ENCODE measurements around the gene TPM4.
A peak's percentile ranks its signal among the peaks of the same experiment; 100 is the strongest.

Gene TPM4

DNA sequence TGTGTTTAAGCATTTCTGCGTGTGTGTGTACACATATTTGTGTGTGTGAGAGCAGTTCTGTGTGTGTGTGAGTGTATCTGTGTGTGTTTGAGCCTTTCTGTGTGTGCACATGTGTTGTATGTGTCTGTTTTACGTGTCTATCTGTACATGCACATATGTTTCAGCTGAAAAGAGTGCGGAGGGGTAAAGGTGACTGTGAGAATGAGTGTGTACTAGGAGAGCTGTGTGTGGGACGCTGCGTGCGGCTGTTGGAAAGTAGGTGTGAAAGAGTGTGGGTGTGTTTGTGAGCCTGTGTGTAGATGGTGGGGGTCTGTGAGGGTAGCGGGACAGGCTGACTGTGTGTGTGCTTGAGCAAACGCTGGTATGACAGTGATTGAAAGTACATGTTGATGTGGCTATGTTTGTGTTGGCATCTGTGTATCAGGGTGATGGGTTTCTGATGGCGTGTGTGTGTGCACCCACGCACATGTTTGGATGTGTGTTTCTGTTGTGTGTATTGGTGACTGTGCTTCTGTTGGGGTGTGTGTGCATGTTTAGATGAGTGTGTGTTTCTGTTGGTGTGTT, 7.5 kb upstream of the TPM4 start:
- Histone ChIP-seq H3K36me3 (ENCODE audit: control insufficient read depth, insufficient read depth, low read length) (peaks cover 5% of the 10 kb centered on the region), H3K27ac (ENCODE audit: low read depth, low read length) (peak overlapping the region; percentile 99), H3K27me3 (ENCODE audit: control insufficient read depth, insufficient read depth, low read length) (no peaks in the 10 kb centered on the region), H3K4me1 (ENCODE audit: control insufficient read depth, insufficient read depth, low read length) (peaks cover 19% of the 10 kb centered on the region), H3K9ac (ENCODE audit: low read length) (peak overlapping the region; percentile 95), H3K4me3 (ENCODE audit: low read length) (peak overlapping the region; percentile 72)

DNA sequence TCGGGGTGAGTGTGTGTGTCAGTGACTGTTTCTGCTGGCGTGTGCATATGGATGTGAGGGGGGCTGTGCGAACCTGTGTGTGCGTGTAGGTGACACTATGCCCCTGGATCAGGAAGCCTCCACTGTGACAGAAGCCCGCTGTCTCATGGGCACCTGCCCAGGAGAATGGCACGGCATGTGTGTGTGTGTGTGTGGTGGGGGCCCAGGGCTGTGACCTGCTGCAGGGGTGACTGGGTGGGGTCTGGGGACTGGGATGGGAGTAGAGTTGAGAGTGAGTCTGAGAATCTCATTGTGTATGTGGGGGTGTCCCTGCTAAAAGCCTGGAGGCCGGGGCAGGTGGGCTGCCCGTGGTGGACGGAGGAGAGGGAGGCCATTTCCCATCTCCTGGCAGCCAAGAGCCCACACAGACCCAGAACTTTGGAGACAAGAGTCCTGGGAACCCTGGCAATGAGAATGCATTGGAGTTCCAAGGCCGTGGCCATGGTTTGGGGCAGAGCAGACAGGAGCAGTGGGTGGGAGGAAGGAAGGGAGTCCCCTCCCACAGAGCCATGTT, 6.4 kb upstream of the TPM4 start:
- Histone ChIP-seq H3K4me1 (ENCODE audit: control insufficient read depth, insufficient read depth, low read length) (peaks cover 20% of the 10 kb centered on the region), H3K9ac (ENCODE audit: low read length) (peak overlapping the region; percentile 38), H3K4me3 (ENCODE audit: low read length) (peak overlapping the region; percentile 72), H3K36me3 (ENCODE audit: control insufficient read depth, insufficient read depth, low read length) (peaks cover 5% of the 10 kb centered on the region), H3K27me3 (ENCODE audit: control insufficient read depth, insufficient read depth, low read length) (no peaks in the 10 kb centered on the region), H3K27ac (ENCODE audit: low read depth, low read length) (peak overlapping the region; percentile 99)

DNA sequence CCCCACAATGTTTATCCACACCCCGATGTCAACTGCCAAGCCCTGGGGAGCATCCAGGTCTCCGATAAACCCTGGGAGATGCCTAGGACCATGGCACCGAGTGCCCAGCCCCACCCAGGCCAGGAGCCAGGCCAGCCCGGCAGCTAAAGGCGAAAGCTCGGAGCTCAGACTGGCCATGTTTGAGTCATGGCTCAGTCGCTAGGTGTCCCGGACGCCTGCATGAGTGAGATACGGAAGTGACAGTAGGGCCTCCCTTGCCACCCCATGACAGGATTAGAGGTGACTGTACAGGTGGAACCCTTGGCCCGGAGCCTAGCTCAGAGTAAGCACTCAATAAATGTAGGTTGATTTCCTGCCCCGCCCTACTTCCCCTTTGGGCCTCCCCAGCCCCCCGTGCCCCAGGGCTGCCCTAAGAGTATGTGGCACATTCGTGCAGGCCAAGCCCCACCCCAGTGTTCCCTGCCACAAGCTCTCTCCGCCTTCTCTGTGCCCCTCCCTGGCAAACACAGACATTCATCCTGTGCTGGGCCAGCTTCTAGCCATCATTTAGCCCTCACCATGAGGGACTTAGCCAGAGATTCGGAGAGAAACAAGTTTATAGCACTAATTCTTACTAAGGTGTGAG, 5.8 kb upstream of the TPM4 start:
- H3K4me1 ChIP-seq (ENCODE audit: control insufficient read depth, insufficient read depth, low read length): peaks cover 22% of the 10 kb centered on the region
- H3K27me3 ChIP-seq (ENCODE audit: control insufficient read depth, insufficient read depth, low read length): no peaks in the 10 kb centered on the region
- H3K9ac ChIP-seq (ENCODE audit: low read length): peak overlapping the region; percentile 29
- peaks cover 5% of the 10 kb centered on the region for H3K36me3 ChIP-seq (ENCODE audit: control insufficient read depth, insufficient read depth, low read length)
- H3K4me3 ChIP-seq (ENCODE audit: low read length): peak overlapping the region; percentile 72
- H3K27ac ChIP-seq (ENCODE audit: low read depth, low read length): peak overlapping the region; percentile 99

DNA sequence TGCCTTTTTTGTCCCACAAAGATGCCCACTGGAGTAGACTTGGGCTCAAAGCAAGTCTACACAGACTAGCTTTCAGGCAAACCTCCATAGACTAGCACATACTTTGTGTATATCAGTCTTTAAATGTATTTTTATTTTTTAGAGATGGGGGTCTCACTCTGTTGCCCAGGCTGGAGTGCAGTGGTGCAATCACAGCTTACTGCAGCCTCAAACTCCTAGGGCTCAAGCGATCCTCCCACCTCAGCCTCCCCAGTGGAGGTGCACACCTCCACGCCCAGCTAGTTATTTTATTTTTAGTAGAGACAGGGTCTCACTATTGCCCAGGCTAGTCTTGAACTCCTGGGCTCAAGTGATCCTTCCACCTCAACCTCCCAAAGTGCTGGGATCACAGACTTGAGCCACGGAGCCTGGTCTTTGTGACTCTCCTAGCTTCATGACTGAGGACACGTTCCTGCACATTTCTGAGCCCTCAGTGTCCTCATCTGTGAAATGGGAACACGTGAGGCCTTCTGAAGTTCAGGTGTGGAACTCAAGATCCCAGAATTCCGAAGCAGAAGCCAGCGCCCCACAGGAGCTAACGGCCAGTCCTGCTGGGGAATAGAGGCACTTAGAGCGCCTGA, 5.1 kb upstream of the TPM4 start:
- no peaks in the 10 kb centered on the region for H3K27me3 ChIP-seq (ENCODE audit: control insufficient read depth, insufficient read depth, low read length)
- peaks cover 5% of the 10 kb centered on the region for H3K36me3 ChIP-seq (ENCODE audit: control insufficient read depth, insufficient read depth, low read length)
- H3K27ac ChIP-seq (ENCODE audit: low read depth, low read length): peak overlapping the region; percentile 99
- H3K9ac ChIP-seq (ENCODE audit: low read length): no peak overlapping the region
- peak overlapping the region; percentile 72 for H3K4me3 ChIP-seq (ENCODE audit: low read length)
- peaks cover 26% of the 10 kb centered on the region for H3K4me1 ChIP-seq (ENCODE audit: control insufficient read depth, insufficient read depth, low read length)

DNA sequence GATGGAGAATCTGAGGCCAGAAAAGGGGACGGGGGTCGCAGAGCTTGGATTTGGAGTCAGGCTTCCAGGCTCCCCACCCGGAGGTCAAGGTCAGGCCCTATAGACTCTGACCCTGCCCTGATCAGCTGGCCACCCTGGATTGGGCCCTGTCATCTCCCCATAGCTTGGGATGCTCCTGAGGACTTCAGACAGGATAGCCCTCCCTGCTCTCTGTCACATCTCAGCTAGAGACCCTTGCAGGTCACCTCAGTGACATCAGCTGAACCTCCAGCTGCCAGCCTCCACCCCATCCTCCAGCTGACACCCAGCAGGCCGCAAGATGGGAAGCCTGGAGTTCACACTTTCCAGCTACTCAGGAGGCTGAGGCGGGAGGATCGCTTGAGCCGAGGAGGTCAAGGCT, 2.8 kb upstream of the TPM4 start:
- Histone ChIP-seq H3K4me1 (ENCODE audit: control insufficient read depth, insufficient read depth, low read length) (peaks cover 26% of the 10 kb centered on the region), H3K9ac (ENCODE audit: low read length) (no peak overlapping the region), H3K27me3 (ENCODE audit: control insufficient read depth, insufficient read depth, low read length) (no peaks in the 10 kb centered on the region), H3K36me3 (ENCODE audit: control insufficient read depth, insufficient read depth, low read length) (peaks cover 3% of the 10 kb centered on the region), H3K4me3 (ENCODE audit: low read length) (no peak overlapping the region), H3K27ac (ENCODE audit: low read depth, low read length) (peak overlapping the region; percentile 99)

DNA sequence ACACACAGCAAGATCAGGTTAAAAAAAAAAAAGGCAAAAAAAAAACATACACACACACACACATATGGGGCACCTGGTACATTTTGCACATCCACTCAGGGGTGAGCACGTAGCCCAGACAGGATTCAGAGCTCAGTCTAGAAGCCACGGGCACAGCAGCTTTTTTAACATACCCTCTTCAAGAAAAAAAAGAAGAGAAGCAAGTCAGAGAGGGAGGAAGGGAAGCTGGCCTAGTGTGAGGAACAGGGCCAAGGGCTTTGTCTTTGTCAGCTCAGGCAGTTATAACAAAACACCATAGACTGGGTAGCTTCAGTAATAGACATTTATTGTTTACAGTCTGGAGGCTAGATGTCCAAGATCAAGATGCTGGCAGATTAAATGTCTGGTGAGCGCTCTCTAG, 2.3 kb upstream of the TPM4 start:
- H3K4me3 ChIP-seq (ENCODE audit: low read length): no peak overlapping the region
- peaks cover 27% of the 10 kb centered on the region for H3K4me1 ChIP-seq (ENCODE audit: control insufficient read depth, insufficient read depth, low read length)
- H3K36me3 ChIP-seq (ENCODE audit: control insufficient read depth, insufficient read depth, low read length): no peaks in the 10 kb centered on the region
- H3K27ac ChIP-seq (ENCODE audit: low read depth, low read length): peak overlapping the region; percentile 98
- no peaks in the 10 kb centered on the region for H3K27me3 ChIP-seq (ENCODE audit: control insufficient read depth, insufficient read depth, low read length)
- no peak overlapping the region for H3K9ac ChIP-seq (ENCODE audit: low read length)

- Histone ChIP-seq H3K4me1 (ENCODE audit: control insufficient read depth, insufficient read depth, low read length) (peaks cover 33% of the 10 kb centered on the region), H3K36me3 (ENCODE audit: control insufficient read depth, insufficient read depth, low read length) (no peaks in the 10 kb centered on the region), H3K4me3 (ENCODE audit: low read length) (no peak overlapping the region), H3K9ac (ENCODE audit: low read length) (no peak overlapping the region), H3K27me3 (ENCODE audit: control insufficient read depth, insufficient read depth, low read length) (no peaks in the 10 kb centered on the region), H3K27ac (ENCODE audit: low read depth, low read length) (peak overlapping the region; percentile 98)
Measured at GRCh38 chr19:16074488-16075365, 1.6 kb upstream of the TPM4 start.

DNA sequence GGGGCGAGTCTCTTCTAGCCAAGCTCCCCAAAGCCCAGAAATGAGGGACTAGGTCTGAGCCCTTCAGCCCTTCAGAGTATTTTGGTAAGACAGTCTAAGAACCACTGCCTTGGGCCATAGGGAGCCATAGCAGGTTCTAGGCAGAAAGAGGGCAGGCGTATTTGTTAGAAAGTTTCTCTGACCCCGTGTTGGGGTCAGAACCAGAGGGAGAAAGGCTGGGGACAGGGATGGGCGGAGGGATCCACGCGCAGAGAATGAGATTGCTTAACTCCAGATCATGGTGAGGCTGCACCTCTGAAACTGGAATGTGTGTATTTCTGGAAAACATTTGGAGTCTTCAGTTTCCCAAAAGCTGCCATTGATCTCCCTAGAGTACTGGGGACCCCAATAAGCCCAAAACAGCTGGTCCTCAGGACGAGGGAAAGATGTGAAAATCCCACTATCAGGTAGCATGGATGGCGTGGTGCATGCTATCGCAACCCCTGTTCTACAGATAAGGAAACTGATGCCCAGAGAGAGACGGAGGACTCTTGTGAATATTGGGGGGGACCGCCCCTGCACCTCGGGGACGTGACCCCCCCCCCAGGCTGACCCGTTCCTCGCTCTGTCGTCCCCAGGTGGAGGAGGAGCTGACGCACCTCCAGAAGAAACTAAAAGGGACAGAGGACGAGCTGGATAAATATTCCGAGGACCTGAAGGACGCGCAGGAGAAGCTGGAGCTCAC, 703 bp upstream of the TPM4 start:
- peak overlapping the region; percentile 98 for H3K27ac ChIP-seq (ENCODE audit: low read depth, low read length)
- peak overlapping the region; percentile 92 for H3K4me3 ChIP-seq (ENCODE audit: low read length)
- H3K36me3 ChIP-seq (ENCODE audit: control insufficient read depth, insufficient read depth, low read length): no peaks in the 10 kb centered on the region
- H3K4me1 ChIP-seq (ENCODE audit: control insufficient read depth, insufficient read depth, low read length): peaks cover 38% of the 10 kb centered on the region
- H3K27me3 ChIP-seq (ENCODE audit: control insufficient read depth, insufficient read depth, low read length): no peaks in the 10 kb centered on the region
- H3K9ac ChIP-seq (ENCODE audit: low read length): peak overlapping the region; percentile 92

DNA sequence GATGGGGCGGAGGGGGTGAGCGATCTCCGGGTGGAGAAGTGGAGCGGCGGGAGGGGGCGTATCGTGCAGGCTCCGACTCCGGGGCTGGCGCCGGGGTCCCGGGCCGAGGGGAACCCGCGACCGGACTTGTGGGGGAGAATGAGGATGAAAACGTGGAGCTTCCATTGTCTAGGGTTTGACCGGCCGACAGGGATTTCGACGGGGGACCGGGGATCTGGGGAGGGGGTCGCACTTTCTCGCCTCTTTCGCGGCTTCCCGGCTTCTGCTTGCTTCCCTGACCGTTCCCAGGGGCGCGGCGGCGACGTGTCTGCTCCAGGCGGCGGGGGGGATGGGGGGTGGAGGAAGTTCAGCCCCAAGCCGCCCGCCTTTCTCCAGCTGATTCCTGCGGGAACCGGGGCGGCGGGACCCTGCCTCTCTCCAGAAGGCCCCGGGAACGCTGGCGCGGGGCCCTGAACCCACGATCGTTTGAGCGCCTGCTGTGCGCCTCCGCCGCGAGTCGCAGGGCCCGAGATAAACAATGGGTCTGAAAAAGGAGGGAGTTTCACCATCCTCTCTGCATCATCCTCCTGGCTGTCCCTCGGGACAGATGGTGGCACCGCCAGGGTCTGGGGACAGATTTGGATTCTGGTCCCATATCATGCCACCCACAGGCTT, 790 bp downstream of the TPM4 start:
- peak overlapping the region; percentile 96 for H3K9ac ChIP-seq (ENCODE audit: low read length)
- peaks cover 40% of the 10 kb centered on the region for H3K4me1 ChIP-seq (ENCODE audit: control insufficient read depth, insufficient read depth, low read length)
- H3K27me3 ChIP-seq (ENCODE audit: control insufficient read depth, insufficient read depth, low read length): no peaks in the 10 kb centered on the region
- H3K4me3 ChIP-seq (ENCODE audit: low read length): peak overlapping the region; percentile 92
- peaks cover 11% of the 10 kb centered on the region for H3K36me3 ChIP-seq (ENCODE audit: control insufficient read depth, insufficient read depth, low read length)
- peak overlapping the region; percentile 99 for H3K27ac ChIP-seq (ENCODE audit: low read depth, low read length)

DNA sequence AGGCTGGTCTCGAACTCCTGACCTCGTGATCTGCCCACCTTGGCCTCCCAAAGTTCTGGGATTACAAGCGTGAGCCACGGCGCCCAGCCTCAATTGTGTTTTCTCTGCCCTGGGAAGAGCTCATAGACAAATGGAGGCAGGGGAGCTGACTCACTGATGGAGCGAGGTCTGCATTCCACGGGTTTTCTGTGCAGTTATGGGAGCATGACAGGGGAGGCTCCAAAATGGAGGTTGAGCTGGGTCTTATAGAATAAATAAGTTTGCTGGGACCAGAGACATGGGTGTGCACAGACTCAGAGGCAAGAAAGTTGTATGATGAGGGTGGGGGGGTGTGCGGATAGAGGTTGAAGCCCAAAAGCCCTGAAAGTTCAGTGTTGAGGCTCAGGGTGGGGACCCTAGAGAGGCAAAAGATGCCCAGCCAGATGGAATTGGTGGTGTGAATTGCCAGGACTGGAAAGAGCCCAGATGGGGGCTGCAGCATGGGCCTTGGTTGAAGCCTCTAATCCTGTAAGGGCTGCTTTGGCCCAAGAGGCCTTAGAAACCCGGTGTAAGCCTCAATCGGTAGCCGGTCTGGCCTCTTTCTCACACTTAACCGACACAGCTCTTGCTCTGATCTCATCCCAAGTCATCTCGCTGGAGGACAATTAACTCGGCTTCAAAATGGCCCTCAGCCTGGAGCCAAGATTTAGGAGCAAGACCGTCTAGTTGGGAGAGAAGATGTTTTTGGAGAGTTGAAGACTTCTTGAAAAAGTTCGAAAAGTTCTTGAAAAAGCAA, 1.9 kb downstream of the TPM4 start:
- peak overlapping the region; percentile 92 for H3K4me3 ChIP-seq (ENCODE audit: low read length)
- peak overlapping the region; percentile 99 for H3K27ac ChIP-seq (ENCODE audit: low read depth, low read length)
- H3K4me1 ChIP-seq (ENCODE audit: control insufficient read depth, insufficient read depth, low read length): peaks cover 42% of the 10 kb centered on the region
- peaks cover 16% of the 10 kb centered on the region for H3K36me3 ChIP-seq (ENCODE audit: control insufficient read depth, insufficient read depth, low read length)
- peak overlapping the region; percentile 96 for H3K9ac ChIP-seq (ENCODE audit: low read length)
- H3K27me3 ChIP-seq (ENCODE audit: control insufficient read depth, insufficient read depth, low read length): no peaks in the 10 kb centered on the region
